ENCODE measurements around the gene CDK18.

The CDK18 gene

DNA sequence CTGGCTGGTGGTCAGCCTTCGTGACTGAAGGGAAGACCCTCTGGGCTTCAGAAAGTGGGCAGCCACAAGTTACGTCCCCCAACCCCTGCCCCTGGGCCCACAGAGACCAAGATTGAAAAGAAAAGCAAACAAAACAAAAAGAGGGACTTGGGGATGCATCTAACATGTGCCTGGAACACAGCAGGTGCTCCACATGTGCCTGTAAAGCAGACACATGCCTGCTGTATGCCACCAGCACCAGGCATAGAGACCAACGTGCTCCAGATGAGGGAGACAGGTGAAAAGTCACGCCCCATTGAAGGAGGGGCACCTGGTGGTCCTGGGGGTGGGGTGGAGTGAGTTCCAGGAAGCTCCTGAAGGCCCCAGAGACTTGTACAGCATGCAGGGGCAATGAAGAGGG lies 11.9 kb downstream of the CDK18 start:
- Histone ChIP-seq H3K4me1 (ENCODE audit: control insufficient read depth, insufficient read depth, low read length) (peaks cover 47% of the 10 kb centered on the region), H3K36me3 (ENCODE audit: control insufficient read depth in 2 of 2, insufficient read depth in 2 of 2, low read length in 2 of 2) (no peaks in the 10 kb centered on the region), H3K4me3 (ENCODE audit: low read length in 2 of 2) (no peak overlapping the region), H3K27ac (ENCODE audit: low read length) (peak overlapping the region; percentile 53), H3K9ac (ENCODE audit: low read length in 2 of 2) (no peak overlapping the region), H3K9me3 (ENCODE audit: control insufficient read depth in 2 of 2, low read length in 2 of 2) (no peaks in the 10 kb centered on the region), H3K27me3 (ENCODE audit: control insufficient read depth in 1 of 2, insufficient read depth in 2 of 2, low read length in 2 of 2) (no peaks in the 10 kb centered on the region)

DNA sequence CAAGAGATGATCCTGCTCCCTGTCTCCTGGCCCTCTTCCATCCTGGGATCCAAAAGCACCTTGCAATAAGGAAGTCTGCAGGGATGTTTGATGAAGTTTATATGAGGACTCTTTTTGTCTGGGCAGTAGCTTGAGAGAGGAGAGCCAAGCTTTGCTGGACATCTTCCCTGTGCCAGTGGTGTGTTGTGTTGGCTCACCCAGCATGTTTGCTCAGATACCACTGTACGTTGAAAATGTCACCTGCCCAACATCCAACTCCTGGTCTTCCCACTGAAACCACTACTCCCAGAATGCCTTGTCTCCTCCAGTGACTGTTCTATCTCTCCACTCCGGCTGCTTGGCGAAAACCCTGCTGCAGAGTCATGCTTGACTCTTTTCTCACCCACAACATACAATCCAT lies 12.8 kb downstream of the CDK18 start:
- H3K36me3 ChIP-seq (ENCODE audit: control insufficient read depth in 2 of 2, insufficient read depth in 2 of 2, low read length in 2 of 2), result no peaks in the 10 kb centered on the region
- no peak overlapping the region for H3K9ac ChIP-seq (ENCODE audit: low read length in 2 of 2)
- H3K4me3 ChIP-seq (ENCODE audit: low read length in 2 of 2), result no peak overlapping the region
- no peaks in the 10 kb centered on the region for H3K9me3 ChIP-seq (ENCODE audit: control insufficient read depth in 2 of 2, low read length in 2 of 2)
- H3K4me1 ChIP-seq (ENCODE audit: control insufficient read depth, insufficient read depth, low read length), result peaks cover 42% of the 10 kb centered on the region
- no peaks in the 10 kb centered on the region for H3K27me3 ChIP-seq (ENCODE audit: control insufficient read depth in 1 of 2, insufficient read depth in 2 of 2, low read length in 2 of 2)
- H3K27ac ChIP-seq (ENCODE audit: low read length), result peak overlapping the region; percentile 53

DNA sequence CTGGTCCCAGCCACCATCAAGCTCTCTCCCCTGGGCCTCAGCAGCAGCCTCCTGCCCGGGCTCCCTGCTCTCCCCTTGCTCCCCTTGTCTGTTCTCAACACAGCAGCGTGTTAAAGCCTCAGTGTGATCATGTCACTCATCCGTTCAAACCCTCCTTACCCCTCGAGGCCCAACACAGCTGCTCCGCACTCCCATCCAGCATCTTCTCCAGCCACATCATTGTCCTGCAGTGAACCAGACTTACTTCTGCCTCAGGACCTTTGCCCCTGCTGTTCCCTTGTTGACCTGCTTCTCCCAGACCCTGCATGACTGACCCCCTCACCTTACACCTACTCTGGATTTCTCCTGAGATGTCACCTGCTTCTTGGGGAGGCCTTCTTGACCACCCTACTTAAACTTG lies 13.3 kb downstream of the CDK18 start:
- no peaks in the 10 kb centered on the region for H3K36me3 ChIP-seq (ENCODE audit: control insufficient read depth in 2 of 2, insufficient read depth in 2 of 2, low read length in 2 of 2)
- no peak overlapping the region for H3K9ac ChIP-seq (ENCODE audit: low read length in 2 of 2)
- no peaks in the 10 kb centered on the region for H3K27me3 ChIP-seq (ENCODE audit: control insufficient read depth in 1 of 2, insufficient read depth in 2 of 2, low read length in 2 of 2)
- H3K4me1 ChIP-seq (ENCODE audit: control insufficient read depth, insufficient read depth, low read length), result peaks cover 42% of the 10 kb centered on the region
- H3K9me3 ChIP-seq (ENCODE audit: control insufficient read depth in 2 of 2, low read length in 2 of 2), result no peaks in the 10 kb centered on the region
- H3K4me3 ChIP-seq (ENCODE audit: low read length in 2 of 2), result no peak overlapping the region
- no peak overlapping the region for H3K27ac ChIP-seq (ENCODE audit: low read length)

DNA sequence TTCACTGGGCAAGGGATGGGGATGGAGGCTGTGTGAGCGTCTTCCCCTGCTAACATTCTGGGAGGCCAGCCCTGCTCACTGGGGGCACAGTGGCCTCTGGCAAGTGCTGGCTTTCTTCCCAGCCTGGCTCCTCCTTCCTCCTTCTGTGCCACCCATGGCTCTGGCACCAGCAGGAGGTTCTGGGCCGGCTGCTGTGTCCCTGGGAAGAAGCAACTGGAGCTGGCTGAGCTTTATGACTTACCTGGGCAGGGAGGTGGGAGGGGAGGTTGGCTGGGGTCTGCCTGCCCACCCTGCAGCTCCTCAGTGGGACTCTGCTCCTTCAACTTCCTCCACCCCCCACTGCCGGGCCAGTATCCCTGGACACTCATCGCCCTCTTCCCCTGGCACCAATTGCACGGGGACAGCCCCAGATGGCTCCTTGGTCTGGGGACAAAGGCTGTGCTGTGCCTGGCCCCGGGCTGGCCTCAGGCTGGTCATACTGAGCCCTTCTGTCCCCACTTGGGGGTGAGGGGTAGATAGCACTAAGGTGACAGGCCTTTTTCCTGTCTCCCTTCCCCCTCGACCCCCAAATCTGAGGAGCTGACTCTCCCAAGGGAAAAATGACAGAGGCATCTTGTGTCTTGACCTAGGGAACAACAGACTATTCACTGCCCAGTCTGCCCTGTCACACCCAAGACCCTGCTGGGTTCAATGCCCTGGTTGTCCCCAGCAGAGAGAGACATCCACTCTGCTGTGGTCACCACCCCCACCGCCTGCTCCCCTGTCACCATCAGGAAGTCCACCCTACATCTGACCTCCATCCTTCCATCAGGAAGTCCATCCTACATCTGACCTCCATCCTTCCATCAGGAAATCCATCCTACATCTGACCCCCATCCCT lies 14.4 kb downstream of the CDK18 start:
- no peak overlapping the region for H3K4me3 ChIP-seq (ENCODE audit: low read length in 2 of 2)
- H3K9me3 ChIP-seq (ENCODE audit: control insufficient read depth in 2 of 2, low read length in 2 of 2), result no peaks in the 10 kb centered on the region
- H3K9ac ChIP-seq (ENCODE audit: low read length in 2 of 2), result no peak overlapping the region
- H3K27ac ChIP-seq (ENCODE audit: low read length), result no peak overlapping the region
- no peaks in the 10 kb centered on the region for H3K27me3 ChIP-seq (ENCODE audit: control insufficient read depth in 1 of 2, insufficient read depth in 2 of 2, low read length in 2 of 2)
- peaks cover 37% of the 10 kb centered on the region for H3K4me1 ChIP-seq (ENCODE audit: control insufficient read depth, insufficient read depth, low read length)
- peaks cover 0 to 3% of the 10 kb centered on the region in 2 donors for H3K36me3 ChIP-seq (ENCODE audit: control insufficient read depth in 2 of 2, insufficient read depth in 2 of 2, low read length in 2 of 2)

DNA sequence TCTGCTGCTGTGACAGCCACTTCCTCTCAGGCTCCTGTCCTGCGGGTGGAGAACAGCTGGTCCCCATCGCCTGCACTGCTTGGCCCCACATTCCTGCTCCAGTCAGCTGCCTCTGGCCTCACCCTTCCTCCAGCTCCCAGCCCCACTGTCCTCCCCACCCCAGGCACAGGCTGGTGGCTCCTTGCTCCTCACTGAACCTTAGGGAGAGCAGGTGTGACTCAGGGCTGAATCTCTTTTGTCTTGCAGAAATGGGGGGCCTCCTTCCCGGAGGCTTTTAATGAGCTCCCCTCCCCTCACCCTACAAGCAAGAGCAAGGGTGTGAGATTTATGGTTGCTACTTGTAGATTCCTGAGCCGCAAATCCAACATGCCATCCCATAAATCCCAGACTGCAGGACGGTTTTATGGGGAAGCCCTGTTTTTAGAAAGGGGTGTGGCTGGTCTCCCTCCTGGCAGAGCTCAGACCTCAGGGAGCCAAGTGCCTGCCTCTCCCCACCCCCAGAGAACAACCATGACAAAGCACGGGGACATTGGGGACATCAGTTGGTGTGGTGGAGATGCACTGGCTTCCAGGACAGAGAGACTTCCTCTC lies 15.2 kb downstream of the CDK18 start:
- Histone ChIP-seq H3K27me3 (ENCODE audit: control insufficient read depth in 1 of 2, insufficient read depth in 2 of 2, low read length in 2 of 2) (no peaks in the 10 kb centered on the region), H3K9ac (ENCODE audit: low read length in 2 of 2) (no peak overlapping the region), H3K9me3 (ENCODE audit: control insufficient read depth in 2 of 2, low read length in 2 of 2) (no peaks in the 10 kb centered on the region), H3K36me3 (ENCODE audit: control insufficient read depth in 2 of 2, insufficient read depth in 2 of 2, low read length in 2 of 2) (peaks cover under 1 to 5% of the 10 kb centered on the region in 2 donors), H3K4me3 (ENCODE audit: low read length in 2 of 2) (no peak overlapping the region), H3K27ac (ENCODE audit: low read length) (no peak overlapping the region), H3K4me1 (ENCODE audit: control insufficient read depth, insufficient read depth, low read length) (peaks cover 35% of the 10 kb centered on the region)

DNA sequence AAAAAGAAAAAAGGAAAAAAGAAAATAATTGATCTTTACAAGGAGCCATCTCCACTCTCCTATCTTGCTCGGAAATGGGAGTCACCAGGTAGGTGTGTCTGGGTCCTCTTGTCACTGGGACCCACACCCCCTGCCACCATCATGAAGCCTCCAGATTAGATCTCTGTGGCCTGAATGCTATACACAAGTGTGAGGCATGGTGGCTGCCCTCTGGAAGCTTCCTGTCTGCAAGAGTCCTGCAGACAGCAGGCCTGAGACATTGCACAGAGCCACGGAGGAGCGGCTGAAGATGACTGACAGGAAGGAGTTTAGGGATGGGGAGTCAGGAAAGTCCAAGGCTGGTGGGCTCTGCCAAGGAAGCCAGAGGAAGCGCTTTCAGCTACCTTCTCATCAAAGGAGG lies 16.2 kb downstream of the CDK18 start:
- H3K36me3 ChIP-seq (ENCODE audit: control insufficient read depth in 2 of 2, insufficient read depth in 2 of 2, low read length in 2 of 2), result peaks cover 5% of the 10 kb centered on the region in 2 donors
- no peaks in the 10 kb centered on the region for H3K27me3 ChIP-seq (ENCODE audit: control insufficient read depth in 1 of 2, insufficient read depth in 2 of 2, low read length in 2 of 2)
- H3K4me1 ChIP-seq (ENCODE audit: control insufficient read depth, insufficient read depth, low read length), result peaks cover 26% of the 10 kb centered on the region
- no peaks in the 10 kb centered on the region for H3K9me3 ChIP-seq (ENCODE audit: control insufficient read depth in 2 of 2, low read length in 2 of 2)
- no peak overlapping the region for H3K27ac ChIP-seq (ENCODE audit: low read length)
- H3K9ac ChIP-seq (ENCODE audit: low read length in 2 of 2), result no peak overlapping the region
- H3K4me3 ChIP-seq (ENCODE audit: low read length in 2 of 2), result no peak overlapping the region

DNA sequence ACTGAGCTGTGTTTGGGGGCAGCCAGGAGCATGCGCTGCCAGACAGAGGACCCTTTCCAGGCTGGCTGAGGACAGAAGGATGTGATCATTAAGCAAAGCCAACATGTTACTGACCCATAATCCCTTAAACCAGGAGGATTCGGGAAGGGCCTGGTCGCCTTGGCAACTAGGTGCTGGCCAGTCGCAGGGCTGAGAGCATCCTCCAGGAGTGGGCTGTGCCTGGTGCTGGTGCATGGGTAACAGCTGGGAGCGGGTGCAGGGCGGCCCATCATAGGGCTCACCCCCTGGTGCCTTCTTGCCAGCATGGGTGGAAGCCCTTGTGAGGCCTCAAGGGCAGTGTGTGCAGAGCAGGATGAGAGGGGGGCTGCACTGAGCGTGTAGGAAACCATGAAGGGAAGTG lies 17.2 kb downstream of the CDK18 start:
- Histone ChIP-seq H3K4me3 (ENCODE audit: low read length in 2 of 2) (no peak overlapping the region), H3K27ac (ENCODE audit: low read length) (no peak overlapping the region), H3K9me3 (ENCODE audit: control insufficient read depth in 2 of 2, low read length in 2 of 2) (no peaks in the 10 kb centered on the region), H3K36me3 (ENCODE audit: control insufficient read depth in 2 of 2, insufficient read depth in 2 of 2, low read length in 2 of 2) (peaks cover 5 to 6% of the 10 kb centered on the region in 2 donors), H3K27me3 (ENCODE audit: control insufficient read depth in 1 of 2, insufficient read depth in 2 of 2, low read length in 2 of 2) (no peaks in the 10 kb centered on the region), H3K4me1 (ENCODE audit: control insufficient read depth, insufficient read depth, low read length) (peaks cover 18% of the 10 kb centered on the region), H3K9ac (ENCODE audit: low read length in 2 of 2) (no peak overlapping the region)

DNA sequence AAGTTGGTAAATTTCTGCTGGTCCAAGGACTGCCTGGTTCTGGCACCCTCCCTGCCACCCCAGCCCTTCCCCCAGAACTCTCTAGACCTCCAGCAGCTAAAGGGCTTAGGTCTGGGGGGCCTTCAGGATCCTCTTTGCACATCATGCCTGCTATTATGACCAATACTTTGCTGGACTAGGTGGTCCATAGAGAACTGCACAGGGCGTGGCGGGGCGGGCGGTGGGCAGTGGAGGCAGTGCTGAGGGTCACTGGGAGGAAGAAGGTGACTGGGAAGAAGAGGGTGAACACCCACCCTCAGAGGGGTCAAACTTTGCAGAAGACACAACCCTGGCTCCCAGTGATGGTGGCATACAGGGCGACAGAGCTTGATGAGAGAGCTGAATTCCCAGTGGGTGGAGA lies 18.2 kb downstream of the CDK18 start:
- no peaks in the 10 kb centered on the region for H3K9me3 ChIP-seq (ENCODE audit: control insufficient read depth in 2 of 2, low read length in 2 of 2)
- peaks cover 5 to 8% of the 10 kb centered on the region in 2 donors for H3K36me3 ChIP-seq (ENCODE audit: control insufficient read depth in 2 of 2, insufficient read depth in 2 of 2, low read length in 2 of 2)
- H3K27me3 ChIP-seq (ENCODE audit: control insufficient read depth in 1 of 2, insufficient read depth in 2 of 2, low read length in 2 of 2), result no peaks in the 10 kb centered on the region
- no peak overlapping the region for H3K4me3 ChIP-seq (ENCODE audit: low read length in 2 of 2)
- no peak overlapping the region for H3K9ac ChIP-seq (ENCODE audit: low read length in 2 of 2)
- no peak overlapping the region for H3K27ac ChIP-seq (ENCODE audit: low read length)
- H3K4me1 ChIP-seq (ENCODE audit: control insufficient read depth, insufficient read depth, low read length), result peaks cover 11% of the 10 kb centered on the region

DNA sequence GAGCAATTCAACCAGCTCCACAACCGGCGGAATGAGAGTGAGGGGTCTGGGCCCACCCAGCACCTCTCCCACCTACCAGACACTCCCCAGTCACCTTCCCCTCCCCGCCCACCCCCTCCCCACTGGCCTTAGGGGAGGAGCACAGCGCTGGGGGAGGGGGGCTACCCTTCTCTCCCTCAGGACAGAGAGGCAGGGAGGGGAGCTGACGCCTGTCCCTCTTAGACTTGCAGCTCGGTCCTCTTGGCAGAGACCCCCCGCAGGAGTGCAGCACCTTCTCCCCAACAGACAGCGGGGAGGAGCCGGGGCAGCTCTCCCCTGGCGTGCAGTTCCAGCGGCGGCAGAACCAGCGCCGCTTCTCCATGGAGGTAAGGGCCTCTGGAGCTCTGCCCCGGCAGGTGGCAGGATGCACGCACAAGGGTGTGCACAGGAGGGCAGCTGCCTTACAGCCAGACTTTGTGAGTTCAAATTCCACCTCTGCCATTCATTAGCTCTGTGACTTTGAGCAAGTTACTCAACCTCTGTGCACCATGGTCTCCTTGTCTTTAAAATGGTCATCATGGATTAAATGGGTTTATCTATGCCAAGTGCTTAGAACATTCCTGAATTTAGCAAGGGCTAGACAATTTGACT lies 18.9 kb downstream of the CDK18 start:
- H3K27me3 ChIP-seq (ENCODE audit: control insufficient read depth in 1 of 2, insufficient read depth in 2 of 2, low read length in 2 of 2), result no peaks in the 10 kb centered on the region
- H3K27ac ChIP-seq (ENCODE audit: low read length), result no peak overlapping the region
- no peak overlapping the region for H3K9ac ChIP-seq (ENCODE audit: low read length in 2 of 2)
- H3K4me1 ChIP-seq (ENCODE audit: control insufficient read depth, insufficient read depth, low read length), result peaks cover 7% of the 10 kb centered on the region
- H3K9me3 ChIP-seq (ENCODE audit: control insufficient read depth in 2 of 2, low read length in 2 of 2), result no peaks in the 10 kb centered on the region
- H3K4me3 ChIP-seq (ENCODE audit: low read length in 2 of 2), result no peak overlapping the region
- peaks cover 8% of the 10 kb centered on the region in 2 donors for H3K36me3 ChIP-seq (ENCODE audit: control insufficient read depth in 2 of 2, insufficient read depth in 2 of 2, low read length in 2 of 2)

DNA sequence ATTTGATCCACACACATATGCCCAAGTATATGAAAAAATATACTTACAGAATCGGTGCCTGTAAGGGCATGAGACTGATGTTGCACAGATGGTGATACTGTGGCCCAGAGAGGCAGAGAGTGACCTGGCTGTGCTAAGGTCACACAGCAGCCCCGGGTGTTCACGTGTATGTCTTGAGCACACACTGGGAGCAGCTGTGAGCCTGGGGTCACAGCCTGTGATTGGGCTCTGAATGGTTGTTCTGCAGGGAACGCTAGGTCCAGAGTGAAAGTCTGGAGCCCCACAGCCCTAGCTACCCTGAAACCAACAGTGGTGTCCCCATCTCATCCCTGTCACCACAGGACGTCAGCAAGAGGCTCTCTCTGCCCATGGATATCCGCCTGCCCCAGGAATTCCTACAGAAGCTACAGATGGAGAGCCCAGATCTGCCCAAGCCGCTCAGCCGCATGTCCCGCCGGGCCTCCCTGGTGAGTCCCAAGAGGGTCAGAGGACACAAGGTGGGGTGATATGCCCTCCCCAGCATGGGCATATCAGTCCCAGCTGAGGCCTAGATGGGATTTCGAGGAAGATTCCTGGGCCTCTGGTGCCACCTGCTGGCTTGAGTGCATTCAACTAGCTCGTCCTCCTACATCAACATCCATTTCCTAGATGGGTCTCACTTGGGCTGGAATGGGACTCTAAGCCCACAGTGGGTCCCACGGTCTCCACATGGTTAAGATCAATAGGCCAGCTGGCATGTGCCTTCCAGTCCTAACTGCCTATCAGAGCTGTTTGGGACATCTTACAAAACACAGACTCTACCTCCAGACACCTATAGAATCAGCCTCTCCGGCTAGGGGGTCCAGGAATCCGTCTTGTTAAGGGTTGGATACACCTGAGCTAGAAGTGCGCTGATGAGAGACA lies 19.7 kb downstream of the CDK18 start:
- H3K4me3 ChIP-seq (ENCODE audit: low read length in 2 of 2), result no peak overlapping the region
- H3K27me3 ChIP-seq (ENCODE audit: control insufficient read depth in 1 of 2, insufficient read depth in 2 of 2, low read length in 2 of 2), result no peaks in the 10 kb centered on the region
- H3K36me3 ChIP-seq (ENCODE audit: control insufficient read depth in 2 of 2, insufficient read depth in 2 of 2, low read length in 2 of 2), result peaks cover 8% of the 10 kb centered on the region in 2 donors
- H3K27ac ChIP-seq (ENCODE audit: low read length), result no peak overlapping the region
- peaks cover 6% of the 10 kb centered on the region for H3K4me1 ChIP-seq (ENCODE audit: control insufficient read depth, insufficient read depth, low read length)
- no peak overlapping the region for H3K9ac ChIP-seq (ENCODE audit: low read length in 2 of 2)
- H3K9me3 ChIP-seq (ENCODE audit: control insufficient read depth in 2 of 2, low read length in 2 of 2), result no peaks in the 10 kb centered on the region

Measured in stomach smooth muscle (tissue), 2 donors.